Iris pigment epithelial cell (primary cell): ENCODE data around the gene LRCOL1.

Source experiments
- DNase-seq: peaks from one replicate; pipeline ENCODE4 v3.0.0-alpha.2; 2011; ENCODE audit warnings: low read depth

Gene LRCOL1

DNA sequence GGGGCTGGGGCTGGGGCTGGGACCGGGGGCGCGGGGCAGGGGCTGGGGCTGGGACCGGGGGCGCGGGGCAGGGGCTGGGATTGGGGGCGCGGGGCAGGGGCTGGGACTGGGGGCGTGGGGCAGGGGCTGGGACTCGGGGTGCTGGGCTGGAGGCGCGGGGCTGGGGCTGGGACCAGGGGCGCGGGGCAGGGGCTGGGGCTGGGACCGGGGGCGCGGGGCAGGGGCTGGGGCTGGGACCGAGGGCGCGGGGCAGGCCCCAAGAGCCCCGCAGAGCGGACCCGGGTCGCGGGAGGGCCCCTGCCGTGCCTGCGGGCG lies 8.6 kb upstream of the LRCOL1 start:
- DNase-seq, result no peak

GRCh38 chr12:132618683-132619043 lies 8.3 kb upstream of the LRCOL1 start, which contains the start of gene P2RX2:
Gene P2RX2, plus strand, starts transcription at chr12:132618776. Its CDS starts 41 bp downstream, at chr12:132618817.
- DNase-seq, result no peak

DNA sequence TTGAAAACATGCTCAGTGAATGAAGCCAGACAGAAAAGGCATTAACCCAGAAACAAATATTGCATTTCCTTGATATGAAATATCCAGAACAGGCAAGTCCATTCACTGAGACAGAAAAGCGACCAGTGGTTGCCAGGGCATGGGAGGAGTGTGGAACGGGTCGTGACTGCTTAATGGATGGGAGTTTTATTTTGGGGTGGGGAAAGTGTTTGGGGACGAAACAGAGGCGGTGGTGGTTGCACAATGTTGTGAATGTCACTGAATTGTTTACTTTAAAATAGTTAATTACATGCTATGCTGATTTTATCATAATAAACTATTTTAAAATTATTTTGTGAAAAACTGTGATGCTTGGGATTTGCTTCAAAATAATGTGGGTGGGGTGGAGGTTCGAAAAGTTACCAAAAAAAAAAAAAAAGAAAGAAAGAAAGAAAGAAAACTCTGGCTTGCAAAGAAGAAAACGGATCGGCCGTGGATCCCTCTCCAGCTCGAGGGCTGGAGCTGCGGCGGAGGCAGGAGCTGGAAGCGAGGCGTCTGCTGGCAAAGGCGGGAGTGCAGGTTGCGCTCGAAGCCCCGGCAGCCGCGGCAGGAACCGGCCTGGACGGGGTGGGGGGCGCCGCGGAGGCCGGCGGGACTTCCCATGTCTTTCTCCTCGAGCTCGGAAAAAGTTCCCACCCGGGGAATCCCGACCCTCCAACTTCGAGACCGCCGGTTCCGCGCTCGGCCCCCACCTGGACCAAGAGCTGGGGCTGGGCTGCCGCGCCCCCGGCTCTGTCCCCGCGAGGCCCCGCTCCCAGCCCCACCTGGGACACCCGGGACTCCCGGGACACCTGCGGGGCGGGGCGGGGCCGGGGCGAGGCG lies 7.7 kb upstream of the LRCOL1 start:
- DNase-seq, result no peak

DNA sequence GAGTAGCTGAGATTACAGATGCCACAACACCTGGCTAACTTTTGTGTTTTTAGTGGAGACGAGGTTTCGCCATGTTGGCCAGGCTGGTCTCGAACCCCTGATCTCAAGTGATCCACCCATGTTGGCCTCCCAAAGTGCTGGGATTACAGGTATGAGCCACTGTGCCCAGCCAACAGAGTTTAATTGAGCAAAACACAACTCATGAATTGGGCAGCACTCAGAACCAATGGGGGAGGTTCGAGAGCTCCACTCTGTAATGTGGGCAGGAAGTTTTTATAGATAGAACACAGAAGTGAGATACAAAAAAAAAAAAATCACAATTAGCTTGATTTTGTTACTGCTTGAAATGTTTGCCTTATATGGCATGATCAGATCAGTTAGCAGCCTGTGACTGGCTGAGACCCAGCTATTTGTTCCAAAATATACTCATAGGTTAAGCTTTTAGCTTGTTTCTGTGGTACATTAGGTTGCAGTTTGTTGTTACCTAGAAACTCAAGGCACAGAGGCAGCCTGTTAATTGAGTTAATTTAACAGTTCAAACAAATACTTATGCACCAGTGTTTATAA lies 6.8 kb upstream of the LRCOL1 start:
- no peak for DNase-seq

DNA sequence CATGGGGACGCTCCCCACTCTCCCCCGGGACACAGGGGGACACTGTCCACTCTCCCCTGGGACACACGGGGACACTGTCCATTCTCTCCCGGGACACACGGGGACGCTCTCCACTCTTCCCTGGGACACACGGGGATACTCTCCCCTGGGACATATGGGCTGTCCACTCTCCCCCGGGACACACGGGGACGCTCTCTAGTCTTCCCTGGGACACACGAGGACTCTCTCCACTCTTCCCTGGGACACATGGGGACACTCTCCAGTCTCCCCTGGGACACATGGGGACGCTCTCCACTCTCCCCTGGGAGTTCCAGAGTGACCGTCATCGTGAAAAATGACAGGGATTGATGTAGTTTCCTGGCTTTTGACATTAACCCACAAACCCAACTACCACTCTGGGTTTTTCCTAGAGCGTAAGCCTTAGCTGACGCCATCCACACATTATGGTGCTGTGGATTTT lies 5.2 kb upstream of the LRCOL1 start:
- DNase-seq, result no peak

- peak; percentile 79 for DNase-seq
Observed at GRCh38 chr12:132614861-132615578, 4.6 kb upstream of the LRCOL1 start.

DNA sequence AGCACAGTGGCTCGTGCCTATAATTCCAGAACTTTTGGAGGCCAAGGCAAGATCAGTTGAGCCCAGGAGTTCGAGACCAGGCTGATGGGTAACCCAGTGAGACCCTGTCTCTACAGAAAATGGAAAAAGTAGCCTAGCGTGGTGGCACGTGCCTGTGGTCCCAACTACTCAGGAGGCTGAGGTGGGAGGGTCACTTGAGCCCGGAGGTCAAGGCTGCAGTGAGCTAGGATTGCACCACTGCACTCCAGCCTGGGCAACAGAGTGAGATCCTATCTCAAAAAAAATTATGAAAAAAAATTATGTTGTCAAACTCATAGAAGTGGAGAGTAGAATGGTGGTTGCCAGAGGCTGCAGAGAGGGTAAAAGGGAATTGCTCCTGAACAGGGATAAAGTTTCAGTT lies 3.6 kb upstream of the LRCOL1 start:
- DNase-seq, result no peak

DNA sequence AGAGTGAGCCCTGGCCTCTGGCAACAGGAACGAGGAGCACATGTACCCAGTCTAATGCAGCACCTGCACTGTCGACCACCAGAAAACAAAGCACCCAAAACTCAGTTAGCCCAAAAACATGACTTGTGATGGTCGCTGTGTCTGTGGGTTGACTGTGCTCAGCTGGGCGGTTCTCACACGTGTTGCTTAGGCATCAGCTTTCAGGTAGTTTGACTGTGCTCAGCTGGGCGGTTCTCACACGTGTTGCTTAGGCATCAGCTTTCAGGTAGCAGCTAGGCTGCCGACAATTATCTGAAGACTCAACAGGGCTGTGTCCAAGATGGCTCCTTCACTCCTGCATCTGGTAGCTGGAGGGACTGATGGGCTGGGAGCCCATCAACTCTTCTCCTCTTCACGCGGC lies 1.2 kb upstream of the LRCOL1 start:
- DNase-seq, result no peak

- DNase-seq, result no peak
Observed at GRCh38 chr12:132610866-132611602, 652 bp upstream of the LRCOL1 start.

DNA sequence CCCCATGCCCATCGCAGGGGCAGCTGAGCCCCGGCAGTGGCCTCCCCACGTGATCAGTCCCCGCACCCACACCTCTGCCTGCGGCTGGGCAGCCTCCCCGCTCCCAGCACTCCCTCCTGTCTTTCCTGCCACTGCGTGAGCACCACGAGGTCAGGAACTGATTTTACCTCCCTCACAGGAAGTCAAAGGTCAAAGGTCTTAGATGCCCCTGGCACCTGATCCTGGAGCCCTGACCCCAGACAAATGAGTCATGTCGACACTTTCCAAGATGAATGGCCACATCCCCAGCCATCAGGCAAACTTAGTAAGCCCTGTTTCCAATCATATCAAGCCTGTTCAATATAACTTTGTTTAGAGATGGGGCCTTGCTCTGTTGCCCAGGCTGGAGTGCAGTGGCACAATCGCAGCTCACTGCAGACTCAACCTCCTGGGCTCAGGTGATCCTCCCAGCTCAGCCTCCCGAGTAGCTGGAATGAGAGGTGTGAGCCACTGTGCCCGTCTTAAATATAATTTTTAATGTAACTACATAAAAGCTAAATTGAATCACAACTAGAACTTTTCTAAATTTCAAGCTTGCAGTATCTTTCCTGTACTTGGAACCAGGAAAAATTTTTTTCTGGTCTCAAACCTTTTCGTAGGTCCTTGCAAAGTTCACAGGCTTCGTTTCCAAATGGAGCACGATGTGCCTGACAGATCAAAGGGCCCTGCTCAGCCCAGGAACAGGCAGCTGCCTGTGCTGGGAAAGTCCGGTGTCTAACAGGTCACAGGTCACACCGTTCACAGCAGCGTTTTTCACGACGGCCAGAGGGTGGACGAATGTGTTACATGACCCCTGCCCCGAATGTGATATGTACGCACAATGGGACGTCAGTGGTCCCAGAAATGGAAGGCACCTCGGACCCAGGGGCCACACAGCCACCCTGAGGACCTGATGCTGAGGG lies 1.9 kb downstream of the LRCOL1 start:
- no peak for DNase-seq

DNA sequence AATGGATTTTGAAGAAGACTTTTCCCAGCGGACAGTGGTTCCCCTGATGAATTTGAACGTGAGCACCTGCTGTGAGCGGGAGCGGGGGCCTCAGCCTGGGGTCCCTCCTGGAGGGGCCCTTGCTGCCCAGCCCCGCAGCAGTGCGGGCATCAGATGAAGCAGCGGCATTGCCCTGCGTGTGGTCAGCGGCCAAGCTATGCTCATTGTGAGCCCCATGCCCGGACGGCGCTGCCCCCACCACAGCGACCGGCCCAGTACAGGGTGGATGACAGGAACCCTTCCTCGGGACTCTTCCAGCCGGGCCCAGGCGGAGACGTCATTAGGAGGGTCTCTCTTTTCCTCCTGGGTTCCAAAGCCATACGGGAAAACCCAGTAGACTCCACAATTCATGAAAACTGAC lies 3.5 kb downstream of the LRCOL1 start:
- no peak for DNase-seq

GRCh38 chr12:132606466-132606865 lies 3.9 kb downstream of the LRCOL1 start:
- DNase-seq, result no peak

- no peak for DNase-seq
Observed at GRCh38 chr12:132605892-132606291, 4.5 kb downstream of the LRCOL1 start.

GRCh38 chr12:132604668-132605441 lies 5.5 kb downstream of the LRCOL1 start:
- DNase-seq, result no peak

- no peak for DNase-seq
Observed at GRCh38 chr12:132604151-132604618, 6.2 kb downstream of the LRCOL1 start.

- DNase-seq, result no peak
Observed at GRCh38 chr12:132603240-132604150, 6.9 kb downstream of the LRCOL1 start.

DNA sequence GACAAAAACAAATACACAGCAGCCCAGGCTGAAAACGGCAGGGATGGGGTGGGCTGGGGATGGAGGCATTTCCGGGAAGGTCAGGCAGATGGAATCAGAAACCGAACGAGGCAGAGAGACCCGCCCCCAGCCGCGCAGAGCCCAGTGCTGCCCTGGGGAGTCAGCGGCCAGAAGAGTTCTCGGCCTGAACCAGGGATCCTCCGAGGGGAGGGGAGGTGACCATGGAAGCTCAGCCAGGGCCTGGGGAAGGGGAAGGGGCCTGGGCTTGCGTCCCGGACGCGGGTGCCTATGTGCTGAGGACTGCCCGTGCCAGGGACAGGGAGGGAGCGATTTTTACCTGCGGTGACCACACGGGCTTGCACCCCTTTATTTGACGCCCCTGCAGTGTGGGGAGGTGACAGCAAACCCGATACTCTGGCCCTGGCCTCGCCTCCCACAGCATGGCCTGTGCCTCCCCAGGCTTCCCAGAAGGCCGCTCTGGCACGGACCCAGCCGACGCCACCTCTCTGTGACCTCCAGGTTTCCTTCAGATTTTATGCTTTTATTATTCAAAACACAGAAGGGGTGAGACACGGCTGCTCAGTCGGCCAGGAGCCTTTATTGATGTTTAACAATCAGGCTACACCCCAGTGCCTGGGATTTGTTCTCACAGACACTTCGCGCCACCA lies 7.7 kb downstream of the LRCOL1 start:
- DNase-seq, result peak; percentile 13

DNA sequence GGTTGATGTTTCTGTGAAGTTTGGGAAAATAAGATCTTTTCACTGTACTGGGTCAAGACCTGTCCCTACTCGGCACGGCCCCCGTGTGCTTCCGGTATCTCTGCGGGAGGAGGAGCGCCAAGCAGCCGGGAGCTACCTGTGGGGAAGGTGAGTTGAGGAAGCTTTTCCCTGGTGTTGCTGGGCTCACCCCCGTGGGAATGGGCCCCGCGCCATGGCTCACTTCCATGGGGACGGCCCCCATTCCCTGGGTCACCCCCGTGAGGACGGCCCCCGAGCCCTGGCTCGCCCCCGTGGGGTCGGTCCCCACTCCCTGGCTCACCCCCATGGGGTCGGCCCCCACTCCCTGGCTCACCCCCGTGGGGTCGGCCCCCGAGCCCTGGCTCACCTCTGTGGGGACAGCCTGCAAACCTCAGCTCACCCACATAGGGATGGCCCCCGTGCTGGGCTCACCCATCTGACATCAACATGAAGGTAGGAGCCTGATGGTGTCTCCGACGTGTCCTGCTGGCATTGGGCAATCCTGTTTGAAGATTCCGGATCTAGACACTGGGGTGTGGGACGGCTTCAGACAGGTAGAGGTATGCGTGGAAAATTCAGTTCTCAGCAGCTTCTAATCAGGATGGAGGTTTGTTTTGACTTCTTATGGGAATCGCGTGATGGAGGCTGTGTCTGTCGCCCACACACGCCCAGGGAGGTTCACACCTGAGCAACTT lies 9.1 kb downstream of the LRCOL1 start:
- no peak for DNase-seq
